IMR-90 (cell line): ENCODE results near the gene PLEKHG5.

Experiments used
- BHLHE40 ChIP-seq: fragments of 150-350 bp; IDR thresholded peaks from 2 replicates; pipeline ENCODE4 v1.6.1; 2016; ENCODE audit warnings: mild to moderate bottlenecking, low read depth, low read length
- CEBPB ChIP-seq: IDR thresholded peaks from 2 replicates; pipeline ENCODE4 v1.6.1; 2012; ENCODE audit warnings: low read depth, low read length, improper control_type of control experiment
- ELK1 ChIP-seq: fragments of 150-350 bp; IDR thresholded peaks from 2 replicates; pipeline ENCODE4 v1.6.1; 2016; ENCODE audit warnings: low read depth, mild to moderate bottlenecking, low read length, moderate library complexity, borderline replicate concordance
- FOS ChIP-seq: fragments of 150-350 bp; IDR thresholded peaks from 2 replicates; pipeline ENCODE4 v1.6.1; 2016; ENCODE audit warnings: low read depth, low read length
- MXI1 ChIP-seq: IDR thresholded peaks from 2 replicates; pipeline ENCODE4 v1.6.1; 2012; ENCODE audit warnings: low read depth, mild to moderate bottlenecking, low read length, moderate library complexity, borderline replicate concordance
- NFE2L2 ChIP-seq: fragments of 150-350 bp; IDR thresholded peaks from 2 replicates; pipeline ENCODE4 v1.6.1; 2016; ENCODE audit warnings: low read depth, mild to moderate bottlenecking, low read length
- POLR2A ChIP-seq: IDR thresholded peaks from 2 replicates; pipeline ENCODE4 v1.6.1; 2012; ENCODE audit warnings: mild to moderate bottlenecking, low read depth, low read length
- RAD21 ChIP-seq: IDR thresholded peaks from 2 replicates; pipeline ENCODE4 v1.6.1; 2012; ENCODE audit warnings: low read length, improper control_type of control experiment
- RFX5 ChIP-seq: IDR thresholded peaks from 2 replicates; pipeline ENCODE4 v1.8.0; 2012; ENCODE audit warnings: low read depth, mild to moderate bottlenecking, low read length, moderate library complexity
- TF ChIP-seq, protein P1 (sequence below): conservative IDR thresholded peaks from 2 replicates; pipeline ENCODE4 v1.5.1; 2012; ENCODE audit warnings: mild to moderate bottlenecking, low read depth, low read length, improper control_type of control experiment
- TF ChIP-seq, protein P2 (sequence below): fragments of 150-350 bp; IDR thresholded peaks from 2 replicates; pipeline ENCODE4 v1.6.1; 2017; ENCODE audit warnings: mild to moderate bottlenecking, antibody characterized with exemption, low read length, low read depth

- TF ChIP-seq, protein P1, sequence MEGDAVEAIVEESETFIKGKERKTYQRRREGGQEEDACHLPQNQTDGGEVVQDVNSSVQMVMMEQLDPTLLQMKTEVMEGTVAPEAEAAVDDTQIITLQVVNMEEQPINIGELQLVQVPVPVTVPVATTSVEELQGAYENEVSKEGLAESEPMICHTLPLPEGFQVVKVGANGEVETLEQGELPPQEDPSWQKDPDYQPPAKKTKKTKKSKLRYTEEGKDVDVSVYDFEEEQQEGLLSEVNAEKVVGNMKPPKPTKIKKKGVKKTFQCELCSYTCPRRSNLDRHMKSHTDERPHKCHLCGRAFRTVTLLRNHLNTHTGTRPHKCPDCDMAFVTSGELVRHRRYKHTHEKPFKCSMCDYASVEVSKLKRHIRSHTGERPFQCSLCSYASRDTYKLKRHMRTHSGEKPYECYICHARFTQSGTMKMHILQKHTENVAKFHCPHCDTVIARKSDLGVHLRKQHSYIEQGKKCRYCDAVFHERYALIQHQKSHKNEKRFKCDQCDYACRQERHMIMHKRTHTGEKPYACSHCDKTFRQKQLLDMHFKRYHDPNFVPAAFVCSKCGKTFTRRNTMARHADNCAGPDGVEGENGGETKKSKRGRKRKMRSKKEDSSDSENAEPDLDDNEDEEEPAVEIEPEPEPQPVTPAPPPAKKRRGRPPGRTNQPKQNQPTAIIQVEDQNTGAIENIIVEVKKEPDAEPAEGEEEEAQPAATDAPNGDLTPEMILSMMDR = no peak
- TF ChIP-seq, protein P2, sequence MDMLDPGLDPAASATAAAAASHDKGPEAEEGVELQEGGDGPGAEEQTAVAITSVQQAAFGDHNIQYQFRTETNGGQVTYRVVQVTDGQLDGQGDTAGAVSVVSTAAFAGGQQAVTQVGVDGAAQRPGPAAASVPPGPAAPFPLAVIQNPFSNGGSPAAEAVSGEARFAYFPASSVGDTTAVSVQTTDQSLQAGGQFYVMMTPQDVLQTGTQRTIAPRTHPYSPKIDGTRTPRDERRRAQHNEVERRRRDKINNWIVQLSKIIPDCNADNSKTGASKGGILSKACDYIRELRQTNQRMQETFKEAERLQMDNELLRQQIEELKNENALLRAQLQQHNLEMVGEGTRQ = no peak
- TF ChIP-seq NFE2L2 (no peak), RAD21 (no peak), ELK1 (no peak), POLR2A (no peak), CEBPB (no peak), MXI1 (no peak), FOS (no peak), BHLHE40 (no peak), RFX5 (no peak)
These were observed 2.1 kb downstream of the PLEKHG5 start for GRCh38 chr1:6489383-6489765.
